Kidney (tissue), 14 donors: Measurements from ENCODE around the gene ARID5B. TPM values are rescaled to one million over a fixed set of nuclear protein-coding genes. Genes with fewer than 3 reads are reported as not detected.

ENCODE experiments used
- DNase-seq, 5 donors: peaks; one replicate each; pipeline ENCODE4 v3.0.0-alpha.2; 2013 to 2020
- FAIRE-seq: peaks from 2 replicates; lab custom pipeline; 2012; peaks lifted over from hg19 to GRCh38; lab: Jason Lieb, UNC
- H3K27ac ChIP-seq, 2 donors: one replicate each; pipeline ENCODE4 v1.7.0; 2013; ENCODE audit warnings: low read depth in 2 of 2, low read length in 2 of 2, inconsistent platforms in 1 of 2
- H3K27me3 ChIP-seq: one replicate; pipeline ENCODE4 v1.7.1; 2013; ENCODE audit warnings: low read length, inconsistent platforms; ENCODE audit not compliant: control insufficient read depth, insufficient read depth
- H3K36me3 ChIP-seq, 3 donors: one replicate each; pipeline versions ENCODE4 v1.7.0 to v1.7.1; 2013; ENCODE audit warnings: low read length in 3 of 3, control low read depth in 1 of 3, inconsistent platforms in 1 of 3; ENCODE audit not compliant: insufficient read depth in 3 of 3, control insufficient read depth in 2 of 3
- H3K4me1 ChIP-seq, 3 donors: one replicate each; pipeline versions ENCODE4 v1.7.0 to v1.7.1; 2013; ENCODE audit warnings: low read length in 3 of 3, inconsistent platforms in 1 of 3, low read depth in 1 of 3; ENCODE audit not compliant: control insufficient read depth in 2 of 3, insufficient read depth in 2 of 3
- H3K4me3 ChIP-seq, 3 donors: one replicate each; pipeline versions ENCODE4 v1.7.0 to v1.8.1; 2013; ENCODE audit warnings: low read length in 3 of 3, control low read depth in 1 of 3, inconsistent platforms in 1 of 3
- H3K9ac ChIP-seq, 3 donors: one replicate each; pipeline versions ENCODE4 v1.7.0 to v1.7.1; 2013; ENCODE audit warnings: low read length in 3 of 3, control low read depth in 1 of 3, inconsistent platforms in 1 of 3
- H3K9me3 ChIP-seq, 3 donors: one replicate each; pipeline versions ENCODE4 v1.7.0 to v1.7.1; 2013; ENCODE audit warnings: low read length in 3 of 3, control low read depth in 1 of 3, inconsistent platforms in 1 of 3; ENCODE audit not compliant: control insufficient read depth in 2 of 3, insufficient read depth in 1 of 3
- CTCF ChIP-seq: IDR thresholded peaks from 3 replicates; pipeline ENCODE4 v1.5.1; 2012; ENCODE audit warnings: mild to moderate bottlenecking, moderate library complexity, borderline replicate concordance; ENCODE audit not compliant: insufficient read depth; ENCODE audit errors: extremely low read depth
- intact Hi-C: fragments of 100-400 bp; cut with DNase I; formaldehyde crosslinking; loops from one replicate; pipeline ENCODE4 v1.11.1; 2022
- polyA plus RNA-seq: library from polyadenylated mRNA; stranded (reverse); fragments of 350-450 nt; fragmentation: Illumina TruSeq; extraction: RNeasy Lipid Tissue Mini Kit (QIAGEN cat#74804); gene quantifications from one replicate; pipeline ENCODE4 v1.2.3, GENCODE V29; 2014; ENCODE audit warnings: low read depth, low replicate concordance; ENCODE audit not compliant: insufficient read depth
- total RNA-seq: library from RNA; stranded (reverse); fragmentation: NEBNext Ultra II Directional; extraction: Animal tissue kit (Norgen Biotek cat#: 25700); gene quantifications from one replicate; pipeline ENCODE4 v1.2.1, GENCODE V29; 2021
- donor health status: control.
- donor health status: control.
- donor health status: control.
- donor health status: control.
- donor health status: control.
- donor health status: DM: yes; HTN: yes; CAD: no.
- donor health status: Normal renal cell carcinoma (clear cell type).

Gene ARID5B
- total and polyA plus RNA-seq, 2 donors from 2014 or later: 8.6 to 77.9 TPM

- no peaks in the 10 kb centered on the region for H3K36me3 ChIP-seq
- intact Hi-C loops: no loop called here
- no peaks in the 10 kb centered on the region for H3K9me3 ChIP-seq
- H3K27ac ChIP-seq: no peak overlapping the region
- peaks cover 0 to 5% (median 3%) of the 10 kb centered on the region in 3 donors for H3K4me1 ChIP-seq
- DNase-seq: no peak
- no peak overlapping the region for H3K9ac ChIP-seq
- no peak for TF ChIP-seq CTCF
- no peak overlapping the region for H3K4me3 ChIP-seq
- FAIRE-seq: no peak
- no peaks in the 10 kb centered on the region for H3K27me3 ChIP-seq
These were observed 9.5 kb upstream of the ARID5B start for GRCh38 chr10:61891906-61892585.

- FAIRE-seq: no peak
- no peaks in the 10 kb centered on the region for H3K9me3 ChIP-seq
- intact Hi-C loops: no loop called here
These were observed 8.5 kb upstream of the ARID5B start for GRCh38 chr10:61892961-61893360.

GRCh38 chr10:61894133-61894532, 7.4 kb upstream of the ARID5B start:
- no peak for FAIRE-seq
- intact Hi-C loops: no loop called here
- no peak for DNase-seq
- no peak overlapping the region for H3K9ac ChIP-seq
- TF ChIP-seq CTCF: no peak
- no peaks in the 10 kb centered on the region for H3K36me3 ChIP-seq
- H3K9me3 ChIP-seq: no peaks in the 10 kb centered on the region
- peaks cover 3 to 18% (median 9%) of the 10 kb centered on the region in 3 donors for H3K4me1 ChIP-seq
- H3K4me3 ChIP-seq: no peak overlapping the region
- no peak overlapping the region for H3K27ac ChIP-seq
- no peaks in the 10 kb centered on the region for H3K27me3 ChIP-seq

More at GRCh38 chr10:61892961-61893360, 8.5 kb upstream of the ARID5B start:
- peaks cover 3 to 8% (median 6%) of the 10 kb centered on the region in 3 donors for H3K4me1 ChIP-seq
- no peak for DNase-seq
- no peaks in the 10 kb centered on the region for H3K27me3 ChIP-seq
- no peak for TF ChIP-seq CTCF
- H3K9ac ChIP-seq: no peak overlapping the region
- H3K4me3 ChIP-seq: no peak overlapping the region
- H3K36me3 ChIP-seq: no peaks in the 10 kb centered on the region
- H3K27ac ChIP-seq: no peak overlapping the region
